ENCODE data around the gene TMEM80. TPM values are rescaled to one million over a fixed set of nuclear protein-coding genes. Genes with fewer than 3 reads are reported as not detected.
"Not testable (repeated sequence)": the region's sequence is repeated elsewhere in the genome, so short reads cannot be mapped to it uniquely, and the experiment has no call there.

The TMEM80 gene
- total RNA-seq, 1 donor from 2014 or later, result 21.9 TPM

DNA sequence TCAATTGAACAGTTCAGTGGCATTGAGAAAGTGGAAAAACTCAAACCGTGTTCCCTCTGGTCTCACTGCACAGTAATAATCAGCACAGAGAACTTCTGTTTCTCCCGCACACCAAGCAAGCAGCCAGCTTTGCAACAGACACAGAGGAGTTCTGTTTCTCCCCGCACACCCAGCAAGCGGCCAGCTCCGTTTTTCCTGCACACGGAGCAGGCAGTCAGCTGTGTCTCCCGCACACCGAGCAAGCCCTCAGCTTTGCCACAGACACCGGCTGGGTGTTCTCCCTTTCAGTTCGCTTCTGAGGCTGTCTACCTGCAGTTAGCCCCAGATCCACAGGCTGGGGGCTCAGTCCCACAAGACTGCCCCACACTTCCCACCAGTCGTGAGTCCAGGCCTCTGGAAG, 41.8 kb downstream of the TMEM80 start:
- intact Hi-C loops (cut with micrococcal nuclease), result no loop called here

DNA sequence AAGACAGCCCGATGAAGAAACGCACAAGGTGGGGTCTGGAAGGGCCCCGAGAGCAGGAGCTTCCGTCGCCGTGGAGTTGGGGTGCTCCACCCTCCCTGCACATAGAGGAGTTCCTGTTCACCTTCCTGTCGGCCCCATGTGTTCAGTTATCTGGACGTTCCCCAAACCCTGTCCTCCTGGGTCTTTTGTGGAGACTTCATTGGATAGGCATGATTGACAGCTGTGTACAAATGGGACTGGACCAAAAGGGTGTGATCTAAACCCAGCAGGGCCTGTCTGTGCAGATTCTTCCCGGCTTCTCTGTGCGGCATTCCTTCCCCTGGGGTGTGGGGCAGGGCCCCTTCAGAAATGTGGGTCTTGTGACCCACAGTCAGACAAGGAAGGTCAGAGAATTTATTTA, 42.3 kb downstream of the TMEM80 start:
- intact Hi-C loops (cut with micrococcal nuclease), result not testable (repeated sequence)

DNA sequence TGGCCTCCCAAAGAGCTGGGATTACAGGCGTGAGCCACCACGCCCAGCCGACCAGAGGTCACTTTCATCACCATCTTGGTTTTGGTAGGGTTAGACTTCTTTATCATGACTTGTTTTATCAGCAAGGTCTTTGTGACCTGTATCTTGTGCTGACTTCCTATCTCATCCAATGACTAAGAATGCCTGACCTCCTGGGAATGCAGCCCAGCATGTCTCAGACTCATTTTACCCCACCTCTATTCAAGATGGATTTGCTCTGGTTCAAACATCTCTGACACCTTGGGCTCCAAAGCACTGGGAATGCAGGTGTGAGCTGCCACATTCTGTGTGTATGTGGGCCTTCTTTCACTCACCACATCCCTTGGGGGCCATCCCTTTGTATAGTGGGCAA, 46.5 kb downstream of the TMEM80 start:
- intact Hi-C loops (cut with micrococcal nuclease), result no loop called here

DNA sequence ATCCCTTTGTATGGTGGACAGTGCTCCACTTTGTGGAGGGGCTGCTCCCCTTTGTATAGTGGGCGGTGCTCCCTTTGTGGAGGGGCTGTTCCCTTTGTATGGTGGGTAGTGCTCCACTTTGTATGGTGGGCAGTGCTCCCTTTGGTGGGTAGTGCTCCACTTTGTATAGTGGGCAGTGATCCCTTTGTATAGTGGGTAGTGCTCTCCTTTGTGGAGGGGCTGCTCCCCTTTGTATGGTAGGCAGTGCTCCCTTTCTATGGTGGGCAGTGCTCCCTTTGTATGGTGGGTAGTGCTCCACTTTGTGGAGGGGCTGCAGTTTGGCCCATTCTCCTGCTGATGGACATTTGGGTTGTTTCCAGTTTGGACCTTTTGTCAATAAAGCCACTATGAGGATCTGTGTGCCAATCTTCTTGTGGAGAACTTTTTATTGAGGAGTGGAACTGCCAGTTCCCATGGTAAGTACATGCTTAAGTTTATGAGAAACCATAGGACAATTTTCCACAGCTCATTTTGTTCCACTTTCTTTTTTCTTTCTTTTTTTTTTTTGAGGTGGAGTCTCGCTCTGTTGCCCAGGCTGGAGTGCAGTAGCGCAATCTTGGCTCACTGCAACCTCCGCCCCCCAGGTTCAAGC, 47.1 kb downstream of the TMEM80 start:
- intact Hi-C loops (cut with micrococcal nuclease), result no loop called here

DNA sequence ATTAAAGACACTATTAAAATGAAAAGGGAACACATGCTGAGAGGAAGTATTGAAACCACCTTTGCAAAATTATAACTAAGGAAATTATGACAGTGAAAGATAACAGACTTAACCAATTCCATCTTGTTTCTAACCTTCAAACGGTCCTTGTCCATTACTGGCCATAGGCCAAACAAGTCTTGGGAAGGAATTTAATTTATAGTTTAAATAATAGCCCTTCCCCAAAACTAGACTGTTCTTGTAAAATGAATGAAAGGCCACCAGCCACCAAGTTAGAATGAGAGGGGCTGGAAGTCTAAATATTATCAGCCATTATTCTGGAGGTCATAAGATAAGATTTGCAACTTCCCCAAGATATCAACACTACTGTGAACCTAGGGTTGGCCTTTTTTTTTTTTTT, 49.8 kb downstream of the TMEM80 start:
- intact Hi-C loops (cut with micrococcal nuclease), result loop anchor here (5.0 kb wide), 1 partner anchor 52 kb away; the partner anchor contains the start of gene SLC25A22

DNA sequence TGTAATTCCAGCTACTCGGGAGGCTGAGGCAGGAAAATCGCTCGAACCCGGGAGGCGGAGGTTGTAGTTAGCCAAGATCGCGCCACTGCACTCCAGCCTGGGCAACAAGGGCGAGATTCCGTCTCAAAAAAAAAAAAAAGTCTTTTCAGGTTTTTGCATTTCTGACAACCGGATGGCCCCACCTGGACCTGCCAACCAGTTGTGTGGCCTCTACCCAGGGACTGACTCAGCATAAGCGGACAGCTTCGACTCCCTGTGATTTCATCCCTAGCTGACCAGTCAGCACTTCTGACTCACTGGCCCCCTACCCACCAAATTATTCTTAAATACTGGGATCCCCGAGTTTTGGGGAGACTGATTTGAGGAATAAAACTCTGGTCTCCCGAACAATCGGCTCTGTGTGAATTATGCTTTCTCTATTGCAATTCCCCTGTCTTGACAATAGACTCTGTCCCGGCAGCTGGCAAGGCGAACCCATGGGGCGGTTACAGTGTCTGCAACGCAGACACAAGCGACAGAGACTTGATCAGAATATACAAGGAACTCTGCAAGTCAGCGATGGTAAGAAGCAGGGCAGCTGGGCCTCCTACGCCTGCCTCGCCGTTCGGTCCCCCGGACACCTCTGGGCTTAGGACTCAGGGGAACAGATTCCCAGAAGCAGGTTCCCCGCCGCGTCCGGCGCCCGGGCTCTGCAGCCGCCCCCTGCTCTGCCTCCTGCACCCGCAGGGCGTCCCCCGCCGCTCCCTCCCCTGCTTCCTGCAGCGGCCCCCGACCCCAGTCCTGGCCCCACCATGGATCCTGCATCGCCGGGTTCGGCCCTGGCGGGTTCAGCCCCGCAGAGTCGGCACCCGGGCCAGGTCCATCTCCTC, 50.9 kb downstream of the TMEM80 start:
- intact Hi-C loops (cut with micrococcal nuclease), result loop anchor here (1.0 to 5.0 kb wide), 2 partner anchors 51 kb away; partner anchors contain the start of genes DEAF1, SLC25A22 and TMEM80

DNA sequence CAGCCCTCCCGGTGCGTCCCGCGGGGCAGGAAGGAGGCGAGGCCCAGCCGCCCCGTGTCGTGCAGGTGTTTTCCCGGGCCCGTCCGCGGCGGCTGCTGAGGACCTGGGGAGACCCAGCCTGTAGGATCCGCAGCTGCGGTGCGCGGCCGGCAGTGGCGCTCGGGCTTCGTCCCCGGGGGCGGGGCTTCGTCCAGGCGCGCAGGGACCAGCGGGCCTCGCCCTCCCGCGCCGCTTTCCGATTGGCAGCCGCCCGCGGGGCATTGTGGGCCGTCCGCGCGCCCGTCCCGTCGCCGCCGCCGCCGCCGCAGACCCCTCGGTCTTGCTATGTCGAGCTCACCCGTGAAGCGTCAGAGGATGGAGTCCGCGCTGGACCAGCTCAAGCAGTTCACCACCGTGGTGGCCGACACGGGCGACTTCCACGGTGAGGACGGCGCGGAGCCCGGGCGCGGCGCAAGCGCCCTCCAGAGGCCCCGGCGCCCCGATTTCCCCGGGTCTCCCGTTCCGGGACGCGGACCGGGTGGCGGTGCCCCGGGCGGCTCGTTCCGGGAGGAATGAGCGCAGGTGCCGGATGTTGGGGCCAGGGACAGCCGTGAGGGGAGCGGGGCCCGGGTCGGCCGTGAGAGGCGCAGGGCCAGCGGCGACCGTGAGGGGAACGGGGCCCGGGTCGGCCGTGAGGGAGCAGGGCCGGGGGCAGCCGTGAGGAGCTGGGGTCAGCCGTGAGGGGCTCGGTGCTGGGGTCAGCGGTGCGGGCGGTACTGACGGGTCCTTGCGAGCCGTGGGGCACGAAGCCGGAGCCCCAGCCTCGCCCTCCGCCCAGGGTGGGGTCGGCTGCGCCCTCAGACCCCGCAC, 51.8 kb downstream of the TMEM80 start, which contains the start of gene TALDO1:
TALDO1 (plus strand) TSS at position 307 of the 849 bp plus-strand sequence; CDS start at position 325, 18 bp downstream.
- intact Hi-C loops (cut with micrococcal nuclease), result loop anchor here (1.0 to 5.0 kb wide), 2 partner anchors 50 to 52 kb away; partner anchors contain the start of genes DEAF1, SLC25A22 and TMEM80

DNA sequence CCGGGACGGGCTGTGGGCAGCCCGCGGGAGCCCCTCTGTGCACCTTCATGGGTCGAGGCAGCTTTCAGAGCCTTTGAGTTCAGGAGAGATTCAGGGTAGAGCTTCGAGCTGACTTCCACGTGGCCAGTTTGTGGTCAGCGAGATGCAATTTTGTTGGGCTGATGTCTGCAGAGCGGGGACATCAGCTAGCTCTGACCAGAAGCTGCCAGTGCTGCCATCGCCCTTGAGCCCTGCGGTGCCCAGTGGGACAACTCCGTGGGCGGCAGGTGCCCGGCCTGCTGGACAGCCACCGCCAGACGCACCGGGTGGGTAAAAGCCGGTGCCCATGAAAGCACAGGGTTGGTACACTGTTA, 52.4 kb downstream of the TMEM80 start:
- intact Hi-C loops (cut with micrococcal nuclease), result loop anchor here (5.0 kb wide), 1 partner anchor 49 kb away; the partner anchor contains the start of gene SLC25A22

DNA sequence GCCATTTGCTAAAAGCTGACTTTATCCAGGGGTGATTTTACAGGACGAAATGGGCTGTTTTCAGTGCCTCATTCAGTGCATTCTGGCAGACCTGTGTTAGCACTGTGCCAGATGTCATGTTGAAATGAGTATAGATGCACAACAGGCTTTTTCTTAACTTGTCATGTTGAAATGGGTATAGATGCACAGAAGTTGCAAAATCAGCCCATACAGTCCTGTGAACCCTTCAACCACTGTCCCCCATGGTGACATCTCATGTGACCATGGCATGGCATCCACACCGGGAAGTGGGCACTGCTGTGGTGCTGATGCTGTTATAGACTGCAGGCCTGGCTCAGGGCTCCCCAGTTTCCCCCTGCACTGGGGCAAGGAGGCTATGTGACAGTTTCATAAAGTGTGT, 54.1 kb downstream of the TMEM80 start:
- intact Hi-C loops (cut with micrococcal nuclease), result loop anchor here (5.0 kb wide), 1 partner anchor 48 kb away; the partner anchor contains the start of gene SLC25A22

Other genes starting within 250 kb of the TMEM80 start
- gene PTDSS2, start 245.5 kb upstream of the TMEM80 start, total RNA-seq, result 26.5 and 28.4 TPM in 2 replicates
- gene RNH1, start 188.6 kb upstream of the TMEM80 start, total RNA-seq, result 99.8 and 101 TPM in 2 replicates
- 51.6 and 62.5 TPM in 2 replicates for gene HRAS, start 160.2 kb upstream of the TMEM80 start, total RNA-seq
- gene LRRC56, start 158.3 kb upstream of the TMEM80 start, total RNA-seq, result 2.1 and 2.2 TPM in 2 replicates
- gene LMNTD2, start 135.1 kb upstream of the TMEM80 start, total RNA-seq, result 1.6 and 2.4 TPM in 2 replicates
- gene RASSF7, start 134.8 kb upstream of the TMEM80 start, total RNA-seq, result 22.3 and 23.4 TPM in 2 replicates
- gene PHRF1, start 119.3 kb upstream of the TMEM80 start, total RNA-seq, result 46.4 and 51.3 TPM in 2 replicates
- 50.9 and 55.3 TPM in 2 replicates for gene IRF7, start 79.9 kb upstream of the TMEM80 start, total RNA-seq
- 0.07 TPM in 1 of 2 replicates, not detected in the other for gene CDHR5, start 70.9 kb upstream of the TMEM80 start, total RNA-seq
- not detected in 2 replicates for gene SCT, start 68.6 kb upstream of the TMEM80 start, total RNA-seq
- 0.14 and 0.39 TPM in 2 replicates for gene DRD4, start 58.5 kb upstream of the TMEM80 start, total RNA-seq
- 49.3 and 52.6 TPM in 2 replicates for gene DEAF1, start 594 bp upstream of the TMEM80 start, total RNA-seq
- gene EPS8L2, start 10.4 kb downstream of the TMEM80 start, total RNA-seq, result 12.3 and 12.6 TPM in 2 replicates
- 261 and 277 TPM in 2 replicates for gene TALDO1, start 51.6 kb downstream of the TMEM80 start, total RNA-seq
- gene GATD1, start 81.7 kb downstream of the TMEM80 start, total RNA-seq, result 60.8 and 61.5 TPM in 2 replicates
- 1.6 and 2.0 TPM in 2 replicates for gene CEND1, start 94.3 kb downstream of the TMEM80 start, total RNA-seq
- gene SLC25A22, start 102.5 kb downstream of the TMEM80 start, total RNA-seq, result 57.4 and 57.9 TPM in 2 replicates
- gene PIDD1, start 109.4 kb downstream of the TMEM80 start, total RNA-seq, result 40.1 and 41.9 TPM in 2 replicates
- gene RPLP2, start 114.2 kb downstream of the TMEM80 start, total RNA-seq, result 2,156 and 2,169 TPM in 2 replicates
- gene PNPLA2, start 123.1 kb downstream of the TMEM80 start, total RNA-seq, result 43.0 and 50.3 TPM in 2 replicates
- gene CRACR2B, start 132.1 kb downstream of the TMEM80 start, total RNA-seq, result 6.4 and 8.0 TPM in 2 replicates
- gene CD151, start 137.1 kb downstream of the TMEM80 start, total RNA-seq, result 41.4 and 42.4 TPM in 2 replicates
- 105 and 106 TPM in 2 replicates for gene POLR2L, start 146.7 kb downstream of the TMEM80 start, total RNA-seq
- 8.5 and 8.8 TPM in 2 replicates for gene TSPAN4, start 147.0 kb downstream of the TMEM80 start, total RNA-seq
- 51.8 and 58.9 TPM in 2 replicates for gene CHID1, start 215.0 kb downstream of the TMEM80 start, total RNA-seq
- 59.6 and 69.5 TPM in 2 replicates for gene AP2A2, start 230.1 kb downstream of the TMEM80 start, total RNA-seq

Data from T-helper 2 cell treated with Interferon-gamma antibody and Interleukin-4, amounts not matched to agents 100 ng/mL and 5 ng/mL, for 36 hours (primary cell).